ENCODE results near the gene WDR59.

DNA sequence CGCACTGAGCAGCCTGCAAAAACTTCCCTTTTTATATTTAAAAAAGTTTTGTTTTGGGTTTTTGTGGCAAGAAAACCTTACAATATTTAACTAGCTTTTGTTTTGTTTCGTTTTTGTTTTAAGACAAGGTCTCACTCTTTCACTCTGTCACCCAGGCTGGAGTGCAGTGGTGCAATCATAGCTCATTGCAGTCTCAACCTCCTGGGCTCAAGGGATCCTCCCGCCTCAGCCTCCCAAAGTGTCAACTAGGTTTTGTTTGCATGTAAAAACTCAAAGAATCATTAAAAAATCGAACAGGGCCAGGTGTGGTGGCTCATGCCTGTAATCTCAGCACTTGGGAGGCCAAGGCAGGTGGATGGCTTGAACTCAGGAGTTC, 132.4 kb downstream of the WDR59 start:
- TF ChIP-seq EZH2 (IDR thresholded peaks at IDR 0.05; ENCODE audit: borderline replicate concordance, insufficient read depth, low read depth, low read length, poor library complexity, severe bottlenecking) = no peak
- TF ChIP-seq, protein P1, sequence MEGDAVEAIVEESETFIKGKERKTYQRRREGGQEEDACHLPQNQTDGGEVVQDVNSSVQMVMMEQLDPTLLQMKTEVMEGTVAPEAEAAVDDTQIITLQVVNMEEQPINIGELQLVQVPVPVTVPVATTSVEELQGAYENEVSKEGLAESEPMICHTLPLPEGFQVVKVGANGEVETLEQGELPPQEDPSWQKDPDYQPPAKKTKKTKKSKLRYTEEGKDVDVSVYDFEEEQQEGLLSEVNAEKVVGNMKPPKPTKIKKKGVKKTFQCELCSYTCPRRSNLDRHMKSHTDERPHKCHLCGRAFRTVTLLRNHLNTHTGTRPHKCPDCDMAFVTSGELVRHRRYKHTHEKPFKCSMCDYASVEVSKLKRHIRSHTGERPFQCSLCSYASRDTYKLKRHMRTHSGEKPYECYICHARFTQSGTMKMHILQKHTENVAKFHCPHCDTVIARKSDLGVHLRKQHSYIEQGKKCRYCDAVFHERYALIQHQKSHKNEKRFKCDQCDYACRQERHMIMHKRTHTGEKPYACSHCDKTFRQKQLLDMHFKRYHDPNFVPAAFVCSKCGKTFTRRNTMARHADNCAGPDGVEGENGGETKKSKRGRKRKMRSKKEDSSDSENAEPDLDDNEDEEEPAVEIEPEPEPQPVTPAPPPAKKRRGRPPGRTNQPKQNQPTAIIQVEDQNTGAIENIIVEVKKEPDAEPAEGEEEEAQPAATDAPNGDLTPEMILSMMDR (IDR thresholded peaks at IDR 0.05) = no peak
